Stimulated activated CD8-positive, alpha-beta memory T cell treated with anti-CD3 and anti-CD28 coated beads, Interleukin-2, amount 100 ng/mL, for 1 hour (primary cell): ENCODE data around the gene ZNF892.

Experiments
- DNase-seq, 2 donors: peaks; one replicate each; pipeline ENCODE4 v3.0.0-alpha.2; 2020; ENCODE audit warnings: low read depth in 2 of 2

ZNF892 gene

DNA sequence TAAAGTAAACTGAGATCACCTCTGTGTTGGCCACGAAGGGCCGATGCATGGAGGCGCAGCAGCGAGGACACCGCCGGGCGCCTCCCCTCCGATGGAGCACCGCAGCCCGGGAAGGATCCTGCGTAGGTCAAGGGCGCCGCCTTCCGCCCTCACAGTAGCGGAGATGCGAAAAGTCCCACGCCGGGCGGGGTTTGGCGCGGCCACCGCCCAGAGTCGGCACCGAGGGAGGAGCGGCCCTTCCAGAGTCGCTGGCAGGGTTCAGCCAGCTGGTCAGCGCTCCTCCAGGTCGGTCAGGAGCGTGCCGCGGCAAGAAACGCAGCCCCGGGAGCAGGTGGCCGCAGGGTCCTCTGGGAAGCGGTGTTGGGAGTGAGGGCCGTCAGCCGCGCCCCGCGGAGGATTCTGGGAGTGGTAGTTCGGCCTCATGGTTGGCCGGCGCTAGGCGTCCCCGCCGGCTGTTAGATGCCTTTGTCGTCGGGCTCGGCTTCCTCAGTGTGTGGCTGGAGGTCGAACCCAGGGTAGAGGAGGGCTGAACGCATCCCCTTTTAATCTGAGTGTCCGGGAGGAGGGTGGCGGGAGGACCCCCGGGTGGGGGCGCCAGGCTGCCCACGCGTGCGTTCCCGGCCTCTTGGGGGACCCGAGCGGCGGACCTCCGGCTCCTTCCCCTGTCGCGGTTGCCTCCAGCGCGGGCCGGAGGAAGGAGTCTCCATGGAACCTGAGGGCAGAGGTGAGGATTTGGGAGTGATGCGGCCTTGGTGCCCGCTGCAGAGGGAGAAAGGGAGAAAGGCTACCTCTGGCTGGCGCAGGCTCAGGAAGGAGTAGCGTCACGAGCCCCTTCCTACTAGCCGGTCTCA, at the start of gene ZNF892:
Gene ZNF892 (plus strand): TSS at position 411 of the 851 bp plus-strand sequence. CDS start 295 bp downstream, at position 706.
- peak; percentile 49 to 62 for DNase-seq

GRCh38 chr2:95158441-95158840, 48.9 kb upstream of the ZNF892 start:
- DNase-seq, result no peak

DNA sequence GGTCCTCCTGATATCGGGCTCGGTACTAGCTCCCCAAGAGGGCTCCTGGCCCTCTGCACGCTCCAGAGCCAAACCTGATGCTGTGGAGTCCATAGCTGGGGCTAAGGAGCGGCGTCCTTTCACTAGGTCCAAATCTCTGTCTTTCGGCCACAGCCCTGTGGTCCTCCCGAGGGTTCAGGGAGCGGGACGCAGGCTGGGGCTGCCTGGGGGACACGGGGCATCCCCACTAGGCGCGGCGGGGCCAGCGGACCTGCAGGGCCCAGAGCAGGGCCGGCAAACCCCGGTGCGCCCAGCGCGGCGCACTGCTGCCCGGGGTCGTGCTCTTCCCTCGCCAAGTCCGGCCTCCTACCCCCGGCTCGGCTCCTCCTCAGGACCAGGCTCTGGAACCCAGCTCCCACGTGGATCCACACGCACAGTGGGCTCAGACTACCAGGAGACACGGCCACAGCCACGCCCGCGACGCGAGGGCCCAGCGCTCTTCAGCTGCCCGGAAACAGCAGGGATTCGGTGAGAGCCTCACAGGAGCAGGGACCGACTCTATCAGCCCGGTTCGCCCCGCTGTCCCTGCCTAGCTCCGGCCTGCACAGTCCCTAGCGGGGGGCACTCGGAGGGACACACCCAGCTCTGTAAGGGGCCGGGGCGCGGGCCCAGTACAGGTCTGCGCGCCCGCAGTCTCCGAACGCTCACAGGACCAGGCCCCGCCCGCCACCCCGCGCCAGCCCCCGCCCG, 48.3 kb upstream of the ZNF892 start:
- no peak for DNase-seq

DNA sequence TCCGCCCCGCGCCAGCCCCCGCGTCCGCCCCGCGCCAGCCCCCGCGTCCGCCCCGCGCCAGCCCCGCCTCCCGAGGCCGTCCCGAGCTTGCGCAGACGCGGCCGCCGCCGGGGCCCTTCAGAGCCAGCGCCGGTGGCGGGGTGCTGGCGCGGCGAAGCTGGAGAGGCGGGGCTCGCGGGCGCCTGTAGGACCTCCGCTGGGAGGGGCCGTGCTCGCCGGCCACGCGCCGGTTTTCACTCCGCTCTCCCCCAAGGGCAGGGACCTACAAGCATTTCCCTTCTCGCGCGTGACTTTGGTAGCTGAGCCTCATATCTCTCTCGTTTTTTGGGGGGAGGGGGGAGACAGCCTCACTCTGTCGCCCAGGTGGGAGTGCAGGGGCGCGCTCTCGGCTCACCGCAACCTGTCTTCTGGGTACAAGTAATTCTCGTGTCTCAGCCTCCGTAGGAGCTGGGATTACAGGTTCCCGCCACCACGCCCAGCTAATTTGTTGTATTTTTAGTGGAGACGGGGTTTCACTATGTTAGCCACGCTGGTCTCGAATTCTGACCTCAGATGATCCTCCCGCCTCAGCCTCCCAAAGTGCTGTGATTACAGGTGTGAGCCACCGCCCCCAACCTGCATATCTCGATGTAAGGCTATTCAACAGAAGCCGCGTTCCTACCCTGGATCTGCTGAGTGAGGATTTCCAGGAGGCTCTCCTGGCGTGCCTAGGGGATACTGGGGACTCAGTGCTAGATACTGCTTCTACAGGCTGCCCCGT, 47.5 kb upstream of the ZNF892 start, which contains the start of gene ZNF514:
Gene ZNF514 (minus strand): TSS at position 159 of the 760 bp plus-strand sequence. CDS start 6,595 bp downstream, outside the sequence.
- peak; percentile 48 to 56 for DNase-seq

GRCh38 chr2:95165030-95165370, 42.3 kb upstream of the ZNF892 start:
- DNase-seq, result no peak

DNA sequence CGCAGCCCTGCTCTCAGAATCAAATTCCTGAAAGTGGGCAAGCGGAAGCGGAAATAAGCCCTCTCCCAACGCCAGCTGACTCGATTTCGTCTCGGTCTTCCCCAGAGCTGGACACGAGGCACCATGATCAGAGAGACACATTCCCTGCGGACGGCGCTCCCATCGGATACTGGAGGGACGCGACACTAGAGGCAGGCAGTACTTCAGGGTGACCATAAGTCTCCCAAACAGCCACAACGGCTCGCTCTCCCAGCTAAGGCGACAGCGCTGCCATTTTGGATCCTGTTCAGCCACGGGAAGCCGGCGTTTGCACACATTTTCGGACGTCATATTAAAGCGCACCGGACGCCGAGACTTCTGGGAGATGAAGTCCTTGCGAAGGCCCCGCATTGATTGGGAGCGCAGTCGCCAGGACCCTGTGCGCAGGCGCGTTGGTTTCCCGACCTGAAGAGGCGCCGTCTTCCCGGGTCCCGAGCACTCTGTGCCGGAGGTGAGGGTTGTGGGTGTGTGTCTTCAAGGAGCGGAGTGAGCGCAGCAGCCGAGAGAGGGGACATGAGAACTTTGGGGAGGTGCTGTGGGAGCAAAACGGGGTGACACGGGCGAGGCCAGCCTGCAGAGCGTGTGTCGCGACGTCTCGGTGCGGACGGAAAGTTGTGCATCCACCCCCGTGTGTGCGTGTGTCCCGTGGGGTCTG, 41.8 kb upstream of the ZNF892 start, which contains the start of gene ZNF2:
Gene ZNF2 (plus strand): TSS at position 439 of the 694 bp plus-strand sequence. CDS start 10,418 bp downstream, outside the sequence.
- DNase-seq, result peak; percentile 95 to 96

- no peak for DNase-seq
These were observed 41.1 kb upstream of the ZNF892 start for GRCh38 chr2:95166065-95166763.

GRCh38 chr2:95171902-95172301, 35.4 kb upstream of the ZNF892 start:
- DNase-seq, result no peak

DNA sequence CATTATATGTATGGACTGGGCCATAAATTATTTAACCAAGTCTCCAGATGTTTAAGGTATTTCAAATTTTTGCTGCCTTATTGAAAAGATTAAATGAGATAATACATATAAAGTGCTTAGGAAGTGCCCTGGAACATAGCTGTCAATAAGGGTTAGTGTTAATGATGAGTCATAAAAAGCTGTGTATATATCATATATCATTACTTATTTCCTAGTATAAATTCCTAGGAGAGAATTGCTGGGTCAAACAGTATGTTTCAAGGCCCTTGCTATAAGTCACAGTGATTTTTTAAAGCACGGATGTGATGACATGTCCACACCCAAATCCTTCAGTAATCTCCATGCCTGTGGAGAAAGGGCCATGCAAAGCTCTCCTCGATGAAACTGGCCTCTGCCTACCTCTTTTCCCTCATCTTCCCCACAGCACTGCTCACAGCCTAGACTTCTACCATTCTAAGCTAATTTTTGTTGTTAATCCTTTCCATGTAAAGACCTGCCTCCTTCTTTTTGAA, 33.2 kb upstream of the ZNF892 start:
- DNase-seq, result no peak

DNA sequence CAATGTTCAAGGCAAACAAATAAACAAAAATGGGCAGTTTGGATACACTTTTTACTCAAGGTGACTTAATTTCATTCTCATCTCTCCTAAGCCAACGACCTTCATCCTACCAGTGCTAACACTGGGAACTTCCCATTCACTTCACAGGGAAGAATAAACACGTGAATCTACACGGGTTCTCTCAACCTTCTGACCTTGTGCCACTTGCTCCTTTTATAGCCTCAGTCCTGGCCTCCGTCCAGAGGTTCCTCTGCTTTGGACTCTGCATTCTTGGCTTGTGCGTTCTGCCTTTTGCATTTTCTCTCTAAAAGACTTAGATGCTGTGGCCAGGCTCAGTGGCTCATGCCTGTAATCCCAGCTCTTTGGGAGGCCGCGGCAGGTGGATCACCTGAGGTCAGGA, 27.9 kb upstream of the ZNF892 start:
- no peak for DNase-seq

DNA sequence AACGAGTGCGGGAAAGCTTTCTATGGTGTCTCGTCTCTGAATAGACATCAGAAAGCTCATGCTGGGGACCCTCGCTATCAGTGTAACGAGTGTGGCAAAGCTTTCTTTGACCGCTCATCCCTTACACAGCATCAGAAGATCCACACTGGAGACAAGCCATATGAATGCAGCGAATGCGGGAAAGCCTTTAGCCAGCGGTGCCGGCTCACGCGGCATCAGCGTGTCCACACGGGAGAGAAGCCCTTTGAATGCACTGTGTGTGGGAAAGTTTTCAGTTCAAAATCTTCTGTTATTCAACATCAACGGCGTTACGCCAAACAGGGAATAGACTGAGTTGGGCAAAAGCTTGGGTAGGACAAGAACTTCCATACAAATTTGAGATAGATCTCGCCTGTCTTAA, 25.5 kb upstream of the ZNF892 start:
- no peak for DNase-seq

DNA sequence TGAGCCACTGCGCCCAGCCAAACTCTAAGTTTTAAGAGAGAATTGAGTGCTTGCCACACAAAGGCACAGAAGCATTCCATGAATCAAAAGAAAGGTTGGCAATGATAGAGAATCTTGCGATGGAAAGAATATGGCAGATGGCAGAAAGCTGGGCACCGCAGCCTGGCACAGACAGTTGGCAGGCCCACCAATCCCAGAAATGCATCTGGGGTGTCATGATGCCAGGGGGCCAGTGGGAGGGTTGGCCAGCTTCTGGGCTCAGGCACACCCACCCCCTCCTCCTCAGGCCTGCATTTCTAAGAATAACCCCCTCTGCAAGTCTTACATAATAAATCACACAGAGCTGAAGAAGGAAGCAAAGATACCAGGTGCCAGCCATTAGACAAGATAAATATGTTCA, 22.1 kb upstream of the ZNF892 start:
- DNase-seq, result no peak

GRCh38 chr2:95185973-95186372, 21.3 kb upstream of the ZNF892 start:
- DNase-seq, result no peak

GRCh38 chr2:95192956-95193355, 14.4 kb upstream of the ZNF892 start:
- DNase-seq, result peak in 1 of 2 donors; percentile 16

DNA sequence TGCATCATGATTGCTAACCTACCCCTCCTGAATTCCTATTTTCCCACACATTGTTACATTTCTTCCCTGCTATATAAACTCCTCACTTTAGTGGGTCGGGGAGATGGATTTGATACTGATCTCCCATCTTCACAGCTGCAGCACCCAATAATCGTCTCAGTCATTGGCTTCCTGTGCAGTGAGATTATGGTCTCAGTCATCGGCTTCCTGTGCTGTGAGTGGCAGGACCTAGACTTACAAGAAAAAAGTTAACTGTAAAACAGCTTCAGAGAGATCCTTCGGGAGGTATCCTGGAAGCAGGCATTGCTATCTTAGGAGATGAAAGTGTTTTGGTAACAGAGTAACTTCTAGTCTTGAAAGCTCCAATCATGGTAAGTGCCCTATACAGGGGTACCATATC, 3.4 kb upstream of the ZNF892 start:
- no peak for DNase-seq

GRCh38 chr2:95204396-95204795, 2.9 kb upstream of the ZNF892 start:
- no peak for DNase-seq

DNA sequence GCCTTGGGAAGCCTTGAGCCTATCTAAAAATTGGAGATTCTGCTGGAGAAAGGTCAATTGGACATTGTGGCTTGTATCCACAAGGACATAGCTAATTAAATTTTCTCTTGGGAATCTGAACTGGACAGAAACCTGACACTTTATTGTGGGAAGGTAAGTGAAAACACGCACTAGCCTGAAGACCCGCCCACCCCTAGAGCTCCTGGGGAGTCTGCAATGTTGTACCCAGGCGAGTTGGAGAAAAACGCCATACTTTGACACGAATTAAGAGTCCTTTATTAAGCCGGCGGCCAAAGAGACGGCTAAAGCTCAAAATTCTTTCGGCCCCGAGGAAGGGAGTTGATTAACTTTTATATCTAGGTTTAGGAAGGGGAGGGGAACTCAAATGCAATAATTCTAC, 1.2 kb upstream of the ZNF892 start:
- no peak for DNase-seq

DNA sequence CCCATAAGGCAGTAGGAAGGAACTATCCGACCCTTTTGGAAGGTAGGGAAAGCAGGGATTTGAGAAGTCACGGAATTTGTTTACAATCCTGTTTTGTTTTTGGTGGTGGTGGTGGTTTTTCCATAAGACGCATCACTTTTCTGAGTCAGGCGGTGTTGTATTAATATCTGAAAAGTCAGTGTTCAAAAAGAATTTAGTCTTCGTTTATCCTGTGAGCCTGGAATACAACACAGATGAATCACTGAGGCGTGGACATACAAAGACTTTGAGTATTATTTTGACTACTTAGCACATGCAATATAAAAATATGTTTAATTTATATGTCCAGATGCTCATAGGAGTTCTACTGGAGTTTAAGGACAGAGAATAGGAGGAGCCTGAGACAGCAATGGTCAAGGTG, 785 bp downstream of the ZNF892 start:
- no peak for DNase-seq

DNA sequence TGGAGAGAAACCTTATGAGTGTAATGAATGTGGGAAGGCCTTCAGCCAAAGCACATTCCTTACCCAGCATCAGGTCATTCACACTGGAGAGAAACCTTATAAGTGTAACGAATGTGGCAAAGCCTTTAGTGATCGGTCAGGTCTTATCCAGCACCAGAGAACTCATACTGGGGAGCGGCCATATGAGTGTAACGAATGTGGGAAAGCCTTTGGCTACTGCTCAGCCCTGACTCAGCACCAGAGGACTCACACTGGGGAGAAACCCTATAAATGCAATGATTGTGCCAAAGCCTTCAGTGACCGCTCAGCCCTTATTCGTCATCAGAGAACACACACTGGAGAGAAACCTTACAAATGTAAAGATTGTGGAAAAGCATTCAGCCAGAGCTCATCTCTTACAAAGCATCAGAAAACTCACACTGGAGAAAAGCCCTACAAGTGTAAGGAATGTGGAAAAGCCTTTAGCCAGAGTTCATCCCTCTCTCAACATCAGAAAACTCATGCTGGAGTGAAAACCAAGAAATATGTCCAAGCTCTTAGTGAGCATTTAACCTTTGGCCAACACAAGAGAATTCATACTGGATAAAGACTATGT, 7.8 kb downstream of the ZNF892 start:
- no peak for DNase-seq

DNA sequence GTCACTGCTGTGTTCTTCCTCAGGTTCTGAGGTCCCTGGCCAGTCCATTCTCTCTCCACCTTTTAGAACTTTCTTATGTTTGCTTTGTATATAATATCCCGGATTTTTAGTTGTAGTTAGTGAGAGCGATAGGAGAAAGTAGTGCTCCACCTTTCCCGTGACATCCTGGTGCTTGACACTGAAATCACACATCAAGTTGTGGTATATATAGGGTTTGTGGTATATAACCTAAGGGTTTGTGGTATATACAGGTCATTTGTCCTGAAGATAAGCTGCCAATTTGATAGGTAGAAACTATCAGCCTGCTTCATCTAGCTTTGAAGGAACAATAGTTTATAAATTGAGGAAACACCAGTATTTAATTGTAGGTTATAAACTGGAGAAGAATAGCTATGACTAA, 13.1 kb downstream of the ZNF892 start:
- no peak for DNase-seq
